ENCODE results near the gene ADRA2B. TPM values are rescaled to one million over a fixed set of nuclear protein-coding genes. Genes with fewer than 3 reads are reported as not detected.
"Not testable (repeated sequence)": the region's sequence is repeated elsewhere in the genome, so short reads cannot be mapped to it uniquely, and the experiment has no call there.

The ADRA2B gene
- total RNA-seq, 1 experiment from 2014 or later = not detected

DNA sequence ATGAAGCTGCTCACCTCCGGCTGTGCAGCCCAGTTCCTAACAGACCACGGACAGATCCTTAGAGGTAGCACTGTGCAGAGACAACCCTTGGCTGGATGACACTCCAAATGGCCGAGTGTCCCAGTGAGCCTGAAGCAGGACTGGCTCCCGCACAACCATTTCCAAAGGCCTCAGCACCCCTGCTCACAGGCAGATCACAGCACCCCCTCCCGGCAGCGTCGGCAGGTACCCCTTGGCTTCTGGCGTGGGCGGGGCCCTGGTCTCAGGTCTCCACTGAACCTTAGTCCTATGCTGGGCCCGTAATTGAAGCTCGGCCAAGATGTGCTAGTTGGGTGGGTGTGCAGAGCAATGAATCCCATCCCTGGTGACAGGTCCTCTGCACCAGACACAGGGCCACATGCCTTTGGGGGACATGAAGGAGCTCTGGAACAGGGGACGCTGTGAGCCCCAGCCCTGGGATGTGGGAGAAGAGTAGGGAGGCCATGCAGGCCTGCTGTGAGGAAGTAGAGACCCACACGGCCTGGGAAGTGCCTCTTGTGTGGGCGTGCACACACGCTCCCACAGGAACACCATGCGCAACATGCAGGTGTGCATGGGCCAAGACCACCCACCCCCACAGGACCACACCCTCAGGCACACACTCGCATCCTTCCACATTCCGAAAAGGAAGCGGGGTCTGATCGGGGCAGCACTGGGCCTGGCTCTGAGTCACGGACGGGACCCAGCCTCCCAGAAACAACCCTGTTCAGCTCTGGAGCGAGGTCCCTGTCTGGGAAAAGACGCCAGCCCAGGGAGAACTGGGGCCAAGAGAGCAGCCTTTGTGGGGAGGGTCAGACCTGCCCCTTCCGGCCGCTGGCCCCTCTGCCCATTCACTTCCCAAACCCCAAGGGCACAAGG lies 26.1 kb upstream of the ADRA2B start:
- H3K4me1 Mint-ChIP-seq (ENCODE audit: low read depth, unreplicated experiment) = peaks cover 6% of the 10 kb centered on the region
- no peak for DNase-seq
- no peak overlapping the region for H3K4me3 Mint-ChIP-seq (ENCODE audit: low read depth, unreplicated experiment)
- H3K27me3 Mint-ChIP-seq (ENCODE audit: unreplicated experiment) = peaks cover 3% of the 10 kb centered on the region
- TF ChIP-seq, protein P1, sequence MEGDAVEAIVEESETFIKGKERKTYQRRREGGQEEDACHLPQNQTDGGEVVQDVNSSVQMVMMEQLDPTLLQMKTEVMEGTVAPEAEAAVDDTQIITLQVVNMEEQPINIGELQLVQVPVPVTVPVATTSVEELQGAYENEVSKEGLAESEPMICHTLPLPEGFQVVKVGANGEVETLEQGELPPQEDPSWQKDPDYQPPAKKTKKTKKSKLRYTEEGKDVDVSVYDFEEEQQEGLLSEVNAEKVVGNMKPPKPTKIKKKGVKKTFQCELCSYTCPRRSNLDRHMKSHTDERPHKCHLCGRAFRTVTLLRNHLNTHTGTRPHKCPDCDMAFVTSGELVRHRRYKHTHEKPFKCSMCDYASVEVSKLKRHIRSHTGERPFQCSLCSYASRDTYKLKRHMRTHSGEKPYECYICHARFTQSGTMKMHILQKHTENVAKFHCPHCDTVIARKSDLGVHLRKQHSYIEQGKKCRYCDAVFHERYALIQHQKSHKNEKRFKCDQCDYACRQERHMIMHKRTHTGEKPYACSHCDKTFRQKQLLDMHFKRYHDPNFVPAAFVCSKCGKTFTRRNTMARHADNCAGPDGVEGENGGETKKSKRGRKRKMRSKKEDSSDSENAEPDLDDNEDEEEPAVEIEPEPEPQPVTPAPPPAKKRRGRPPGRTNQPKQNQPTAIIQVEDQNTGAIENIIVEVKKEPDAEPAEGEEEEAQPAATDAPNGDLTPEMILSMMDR (IDR thresholded peaks at IDR 0.05; ENCODE audit: unreplicated experiment) = no peak
- CTCF ChIA-PET = no interaction called here
- intact Hi-C loops (cut with micrococcal nuclease; ENCODE audit: unreplicated experiment) = no loop called here
- no TSS peak for BruUV-seq (replicated peaks)
- no peak overlapping the region for H3K27ac Mint-ChIP-seq (ENCODE audit: unreplicated experiment)
- no peaks in the 10 kb centered on the region for H3K9me3 Mint-ChIP-seq (ENCODE audit: low read depth, unreplicated experiment)
- H3K36me3 Mint-ChIP-seq (ENCODE audit: insufficient read depth, unreplicated experiment) = peaks cover 40% of the 10 kb centered on the region

GRCh38 chr2:96141624-96141967 lies 25.2 kb upstream of the ADRA2B start:
- Mint-ChIP-seq H3K36me3 (ENCODE audit: insufficient read depth, unreplicated experiment) (peaks cover 40% of the 10 kb centered on the region), H3K27me3 (ENCODE audit: unreplicated experiment) (peaks cover 12% of the 10 kb centered on the region)
- BruUV-seq (replicated peaks); H3K4me1 Mint-ChIP-seq (ENCODE audit: low read depth, unreplicated experiment); DNase-seq; H3K4me3 Mint-ChIP-seq (ENCODE audit: low read depth, unreplicated experiment); H3K27ac Mint-ChIP-seq (ENCODE audit: unreplicated experiment); intact Hi-C loops (cut with micrococcal nuclease; ENCODE audit: unreplicated experiment); H3K9me3 Mint-ChIP-seq (ENCODE audit: low read depth, unreplicated experiment); CTCF ChIA-PET: not testable (repeated sequence)

DNA sequence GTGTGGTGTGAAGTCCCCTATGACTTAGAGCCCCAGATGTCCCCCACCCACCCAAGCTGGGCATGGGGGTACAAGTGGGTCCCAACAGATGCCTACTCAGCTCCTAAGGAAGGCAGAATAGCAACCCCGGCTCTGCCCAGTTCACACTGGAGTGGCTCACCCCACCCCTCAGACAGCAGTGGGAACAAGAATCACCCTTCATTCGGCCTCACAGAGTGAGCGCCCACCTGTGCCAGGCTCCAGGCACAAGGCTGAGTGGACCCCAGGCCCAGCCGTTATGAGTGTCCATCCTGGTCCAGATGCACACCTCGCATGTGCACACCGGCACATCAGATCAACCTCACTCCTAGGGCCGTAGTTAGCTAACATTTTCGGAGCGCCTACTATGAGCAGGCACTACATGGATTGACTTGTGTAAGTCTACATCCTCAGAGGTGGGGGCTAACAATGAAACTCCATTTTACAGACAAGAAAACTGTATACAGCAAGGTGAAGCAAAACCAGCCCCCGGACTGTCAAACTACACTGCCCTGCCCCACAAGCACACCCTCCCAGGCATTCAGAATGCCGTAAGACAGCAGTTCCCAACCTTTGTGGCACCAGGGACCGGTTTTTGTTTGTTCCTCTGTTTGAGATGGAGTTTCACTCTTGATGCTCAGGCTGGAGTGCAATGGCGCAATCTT lies 24.7 kb upstream of the ADRA2B start:
- no peak overlapping the region for H3K27ac Mint-ChIP-seq (ENCODE audit: unreplicated experiment)
- H3K27me3 Mint-ChIP-seq (ENCODE audit: unreplicated experiment) = peaks cover 17% of the 10 kb centered on the region
- CTCF ChIA-PET = no interaction called here
- intact Hi-C loops (cut with micrococcal nuclease; ENCODE audit: unreplicated experiment) = no loop called here
- no peak overlapping the region for H3K4me3 Mint-ChIP-seq (ENCODE audit: low read depth, unreplicated experiment)
- H3K9me3 Mint-ChIP-seq (ENCODE audit: low read depth, unreplicated experiment) = no peaks in the 10 kb centered on the region
- BruUV-seq (replicated peaks) = no TSS peak
- TF ChIP-seq, protein P1 (IDR thresholded peaks at IDR 0.05; ENCODE audit: unreplicated experiment) = no peak
- H3K4me1 Mint-ChIP-seq (ENCODE audit: low read depth, unreplicated experiment) = peaks cover 6% of the 10 kb centered on the region
- H3K36me3 Mint-ChIP-seq (ENCODE audit: insufficient read depth, unreplicated experiment) = peaks cover 40% of the 10 kb centered on the region
- no peak for DNase-seq

- TF ChIP-seq, protein P1 (IDR thresholded peaks at IDR 0.05; ENCODE audit: unreplicated experiment) = no peak
- H3K9me3 Mint-ChIP-seq (ENCODE audit: low read depth, unreplicated experiment) = no peaks in the 10 kb centered on the region
- H3K27ac Mint-ChIP-seq (ENCODE audit: unreplicated experiment) = no peak overlapping the region
- peaks cover 35% of the 10 kb centered on the region for H3K27me3 Mint-ChIP-seq (ENCODE audit: unreplicated experiment)
- intact Hi-C loops (cut with micrococcal nuclease; ENCODE audit: unreplicated experiment) = loop anchor here (2.0 to 10.0 kb wide), 2 partner anchors 36 to 126 kb away; partner anchors contain the start of genes CIAO1 and TMEM127
- BruUV-seq (replicated peaks) = no TSS peak
- no peak for DNase-seq
- no peak overlapping the region for H3K4me3 Mint-ChIP-seq (ENCODE audit: low read depth, unreplicated experiment)
- peaks cover 23% of the 10 kb centered on the region for H3K36me3 Mint-ChIP-seq (ENCODE audit: insufficient read depth, unreplicated experiment)
- H3K4me1 Mint-ChIP-seq (ENCODE audit: low read depth, unreplicated experiment) = peaks cover 3% of the 10 kb centered on the region
- CTCF ChIA-PET = interaction anchor here (0.5 to 2.3 kb wide), 6 partner anchors 11 to 270 kb away, joined by 3 to 42 read pairs (median 4); no protein-coding TSS in a partner anchor
Measured at GRCh38 chr2:96139181-96139758, 22.9 kb upstream of the ADRA2B start.

Measured in Calu3 (cell line).